Measurements from ENCODE around the gene KRT2. TPM values are rescaled to one million over a fixed set of nuclear protein-coding genes. Genes with fewer than 3 reads are reported as not detected.

The KRT2 gene
- total RNA-seq, 2 experiments from 2014 or later = not detected

- no peaks in the 10 kb centered on the region for H3K9me3 ChIP-seq (ENCODE audit: low read length)
- no peaks in the 10 kb centered on the region for H3K36me3 ChIP-seq (ENCODE audit: insufficient read depth, low read length)
- intact Hi-C loops (cut with micrococcal nuclease; ENCODE audit: unreplicated experiment) = no loop called here
- H3K4me2 ChIP-seq (ENCODE audit: low read length) = no peak overlapping the region
- H3K27ac ChIP-seq (ENCODE audit: low read depth, low read length, poor library complexity, severe bottlenecking) = no peak overlapping the region
- H3K79me2 ChIP-seq (ENCODE audit: insufficient read depth, low read depth, low read length) = no peaks in the 10 kb centered on the region
- no TSS peak for BruUV-seq (replicated peaks)
- POLR2A ChIA-PET = no interaction called here
- H2AFZ ChIP-seq (ENCODE audit: low read length) = no peak overlapping the region
- CTCF ChIA-PET (ENCODE audit: unreplicated experiment) = interaction anchor here (0.6 kb wide), 1 partner anchor 961 kb away, joined by 3 read pairs; no protein-coding TSS in a partner anchor
- no peaks in the 10 kb centered on the region for H3K4me1 ChIP-seq (ENCODE audit: insufficient read depth, low read length, poor library complexity, severe bottlenecking)
- no peaks in the 10 kb centered on the region for H3K9me2 ChIP-seq (ENCODE audit: insufficient read depth, low read length)
- H3K4me3 ChIP-seq (ENCODE audit: low read depth, low read length, poor library complexity, severe bottlenecking) = no peak overlapping the region
- no peak for DNase-seq (ENCODE audit: low spot score)
- H4K20me1 ChIP-seq (ENCODE audit: insufficient read depth, low read length) = no peaks in the 10 kb centered on the region
- TF ChIP-seq CTCF (conservative IDR thresholded peaks at IDR 0.05; ENCODE audit: low read length) = no peak
These were observed 44.6 kb upstream of the KRT2 start for GRCh38 chr12:52696588-52696987.

DNA sequence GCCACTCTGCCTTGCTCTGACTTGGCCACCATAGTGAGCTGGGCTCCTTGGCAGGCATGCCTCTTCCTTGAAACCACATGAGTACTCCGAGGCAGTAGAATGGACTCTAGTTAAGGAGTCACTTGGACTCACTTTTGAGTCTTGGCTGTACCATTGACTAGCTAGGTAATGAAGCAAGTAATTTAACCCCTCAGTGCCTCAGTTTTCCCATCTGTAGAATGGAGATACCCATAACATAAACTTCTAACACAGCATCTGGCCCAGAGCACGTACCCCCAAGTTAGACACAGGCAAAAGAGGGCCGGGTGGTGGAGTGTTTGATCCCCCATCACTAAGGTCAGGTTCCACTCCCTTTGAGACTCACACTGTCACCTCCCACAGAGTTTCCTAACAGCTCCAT is 43.0 kb upstream of the KRT2 start:
- Histone ChIP-seq H3K4me1 (ENCODE audit: insufficient read depth, low read length, poor library complexity, severe bottlenecking) (no peaks in the 10 kb centered on the region), H3K4me2 (ENCODE audit: low read length) (no peak overlapping the region), H3K27ac (ENCODE audit: low read depth, low read length, poor library complexity, severe bottlenecking) (no peak overlapping the region), H3K4me3 (ENCODE audit: low read depth, low read length, poor library complexity, severe bottlenecking) (no peak overlapping the region), H3K79me2 (ENCODE audit: insufficient read depth, low read depth, low read length) (no peaks in the 10 kb centered on the region), H4K20me1 (ENCODE audit: insufficient read depth, low read length) (no peaks in the 10 kb centered on the region), H3K9me3 (ENCODE audit: low read length) (no peaks in the 10 kb centered on the region), H3K9me2 (ENCODE audit: insufficient read depth, low read length) (no peaks in the 10 kb centered on the region), H3K36me3 (ENCODE audit: insufficient read depth, low read length) (no peaks in the 10 kb centered on the region), H2AFZ (ENCODE audit: low read length) (no peak overlapping the region)
- ChIA-PET POLR2A (no interaction called here), CTCF (ENCODE audit: unreplicated experiment) (no interaction called here)
- intact Hi-C loops (cut with micrococcal nuclease; ENCODE audit: unreplicated experiment) = no loop called here
- TF ChIP-seq CTCF (conservative IDR thresholded peaks at IDR 0.05; ENCODE audit: low read length) (no peak), EZH2phosphoT487 (IDR thresholded peaks at IDR 0.05; ENCODE audit: borderline replicate concordance, low read depth, low read length) (no peak)
- no TSS peak for BruUV-seq (replicated peaks)
- DNase-seq (ENCODE audit: low spot score) = no peak

GRCh38 chr12:52694151-52694550 is 42.1 kb upstream of the KRT2 start:
- ChIA-PET POLR2A (interaction anchor here (0.6 to 0.7 kb wide), 3 partner anchors 40 to 245 kb away, joined by 3 read pairs; no protein-coding TSS in a partner anchor), CTCF (ENCODE audit: unreplicated experiment) (no interaction called here)
- Histone ChIP-seq H2AFZ (ENCODE audit: low read length) (no peak overlapping the region), H3K4me3 (ENCODE audit: low read depth, low read length, poor library complexity, severe bottlenecking) (no peak overlapping the region), H4K20me1 (ENCODE audit: insufficient read depth, low read length) (no peaks in the 10 kb centered on the region), H3K4me2 (ENCODE audit: low read length) (no peak overlapping the region), H3K27ac (ENCODE audit: low read depth, low read length, poor library complexity, severe bottlenecking) (no peak overlapping the region), H3K36me3 (ENCODE audit: insufficient read depth, low read length) (no peaks in the 10 kb centered on the region), H3K79me2 (ENCODE audit: insufficient read depth, low read depth, low read length) (no peaks in the 10 kb centered on the region), H3K9me2 (ENCODE audit: insufficient read depth, low read length) (no peaks in the 10 kb centered on the region), H3K9me3 (ENCODE audit: low read length) (no peaks in the 10 kb centered on the region), H3K4me1 (ENCODE audit: insufficient read depth, low read length, poor library complexity, severe bottlenecking) (no peaks in the 10 kb centered on the region)
- no TSS peak for BruUV-seq (replicated peaks)
- intact Hi-C loops (cut with micrococcal nuclease; ENCODE audit: unreplicated experiment) = no loop called here
- TF ChIP-seq CTCF (conservative IDR thresholded peaks at IDR 0.05; ENCODE audit: low read length) (no peak), EZH2phosphoT487 (IDR thresholded peaks at IDR 0.05; ENCODE audit: borderline replicate concordance, low read depth, low read length) (no peak)
- no peak for DNase-seq (ENCODE audit: low spot score)

Data from OCI-LY7 (cell line).